Renal cortex interstitium (tissue), 15 donors: ENCODE measurements around the gene USB1. TPM values are rescaled to one million over a fixed set of nuclear protein-coding genes. Genes with fewer than 3 reads are reported as not detected.

Experiments
- DNase-seq, 11 donors: peaks; one replicate each; pipeline ENCODE4 v3.0.0-alpha.2; 2013; ENCODE audit warnings: low read depth in 9 of 11, low spot score in 4 of 11; ENCODE audit errors: extremely low read depth in 1 of 11
- long read RNA-seq, 16 experiments: transcript quantifications; one replicate each; lab custom pipeline, GENCODE V29; 2026
- polyA plus RNA-seq, 3 donors: library from polyadenylated mRNA; unstranded; fragments of 120-200 nt; gene quantifications; one replicate each; pipeline ENCODE4 v1.2.1, GENCODE V29; 2013; ENCODE audit not compliant: insufficient read length in 3 of 3

Gene USB1, protein sequence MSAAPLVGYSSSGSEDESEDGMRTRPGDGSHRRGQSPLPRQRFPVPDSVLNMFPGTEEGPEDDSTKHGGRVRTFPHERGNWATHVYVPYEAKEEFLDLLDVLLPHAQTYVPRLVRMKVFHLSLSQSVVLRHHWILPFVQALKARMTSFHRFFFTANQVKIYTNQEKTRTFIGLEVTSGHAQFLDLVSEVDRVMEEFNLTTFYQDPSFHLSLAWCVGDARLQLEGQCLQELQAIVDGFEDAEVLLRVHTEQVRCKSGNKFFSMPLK
- polyA plus RNA-seq: 10 to 100 TPM; 21.1 to 21.9 (median 21.4) TPM
- long read RNA-seq, donor 1, partial matches to known transcripts: 5 of 12 reads
- long read RNA-seq, donor 1, other reads (novel, unspliced or antisense): 0 of 12 reads
- long read RNA-seq, donor 2, partial matches to known transcripts: 0 of 5 reads
- long read RNA-seq, donor 2, other reads (novel, unspliced or antisense): 0 of 5 reads
- long read RNA-seq, donor 3, transcript USB1-201 (7 exons, 2,282 nt): major isoform, 10 of 12 reads
- long read RNA-seq, donor 3, partial matches to known transcripts: 0 of 12 reads
- long read RNA-seq, donor 3, other reads (novel, unspliced or antisense): 0 of 12 reads
- long read RNA-seq, donor 4, partial matches to known transcripts: 0 of 6 reads
- long read RNA-seq, donor 4, other reads (novel, unspliced or antisense): 0 of 6 reads
- long read RNA-seq, donor 5: 0 reads
- long read RNA-seq, donor 6, partial matches to known transcripts: 0 of 7 reads
- long read RNA-seq, donor 6, other reads (novel, unspliced or antisense): 0 of 7 reads
- long read RNA-seq, donor 7, transcript USB1-201 (7 exons, 2,282 nt): major isoform, 5 of 22 reads
- long read RNA-seq, donor 7, partial matches to known transcripts: 12 of 22 reads
- long read RNA-seq, donor 7, other reads (novel, unspliced or antisense): 0 of 22 reads
- long read RNA-seq, donor 8: 0 reads
- long read RNA-seq, donor 9, transcript USB1-201 (7 exons, 2,282 nt): major isoform, 7 of 7 reads
- long read RNA-seq, donor 9, partial matches to known transcripts: 0 of 7 reads
- long read RNA-seq, donor 9, other reads (novel, unspliced or antisense): 0 of 7 reads
- long read RNA-seq, donor 10, transcript USB1-201 (7 exons, 2,282 nt): major isoform, 7 of 8 reads
- long read RNA-seq, donor 10, partial matches to known transcripts: 0 of 8 reads
- long read RNA-seq, donor 10, other reads (novel, unspliced or antisense): 0 of 8 reads
- long read RNA-seq, donor 11, transcript USB1-201 (7 exons, 2,282 nt): major isoform, 7 of 7 reads
- long read RNA-seq, donor 11, partial matches to known transcripts: 0 of 7 reads
- long read RNA-seq, donor 11, other reads (novel, unspliced or antisense): 0 of 7 reads
- long read RNA-seq, donor 12, partial matches to known transcripts: 0 of 1 reads
- long read RNA-seq, donor 12, other reads (novel, unspliced or antisense): 0 of 1 reads
- long read RNA-seq, donor 13: 0 reads
- long read RNA-seq, donor 14, transcript USB1-201 (7 exons, 2,282 nt): major isoform, 5 of 5 reads
- long read RNA-seq, donor 14, partial matches to known transcripts: 0 of 5 reads
- long read RNA-seq, donor 14, other reads (novel, unspliced or antisense): 0 of 5 reads
- long read RNA-seq, donor 15, partial matches to known transcripts: 0 of 1 reads
- long read RNA-seq, donor 15, other reads (novel, unspliced or antisense): 0 of 1 reads
- long read RNA-seq, donor 16, transcript USB1-201 (7 exons, 2,282 nt): major isoform, 16 of 20 reads
- long read RNA-seq, donor 16, partial matches to known transcripts: 0 of 20 reads
- long read RNA-seq, donor 16, other reads (novel, unspliced or antisense): 0 of 20 reads

DNA sequence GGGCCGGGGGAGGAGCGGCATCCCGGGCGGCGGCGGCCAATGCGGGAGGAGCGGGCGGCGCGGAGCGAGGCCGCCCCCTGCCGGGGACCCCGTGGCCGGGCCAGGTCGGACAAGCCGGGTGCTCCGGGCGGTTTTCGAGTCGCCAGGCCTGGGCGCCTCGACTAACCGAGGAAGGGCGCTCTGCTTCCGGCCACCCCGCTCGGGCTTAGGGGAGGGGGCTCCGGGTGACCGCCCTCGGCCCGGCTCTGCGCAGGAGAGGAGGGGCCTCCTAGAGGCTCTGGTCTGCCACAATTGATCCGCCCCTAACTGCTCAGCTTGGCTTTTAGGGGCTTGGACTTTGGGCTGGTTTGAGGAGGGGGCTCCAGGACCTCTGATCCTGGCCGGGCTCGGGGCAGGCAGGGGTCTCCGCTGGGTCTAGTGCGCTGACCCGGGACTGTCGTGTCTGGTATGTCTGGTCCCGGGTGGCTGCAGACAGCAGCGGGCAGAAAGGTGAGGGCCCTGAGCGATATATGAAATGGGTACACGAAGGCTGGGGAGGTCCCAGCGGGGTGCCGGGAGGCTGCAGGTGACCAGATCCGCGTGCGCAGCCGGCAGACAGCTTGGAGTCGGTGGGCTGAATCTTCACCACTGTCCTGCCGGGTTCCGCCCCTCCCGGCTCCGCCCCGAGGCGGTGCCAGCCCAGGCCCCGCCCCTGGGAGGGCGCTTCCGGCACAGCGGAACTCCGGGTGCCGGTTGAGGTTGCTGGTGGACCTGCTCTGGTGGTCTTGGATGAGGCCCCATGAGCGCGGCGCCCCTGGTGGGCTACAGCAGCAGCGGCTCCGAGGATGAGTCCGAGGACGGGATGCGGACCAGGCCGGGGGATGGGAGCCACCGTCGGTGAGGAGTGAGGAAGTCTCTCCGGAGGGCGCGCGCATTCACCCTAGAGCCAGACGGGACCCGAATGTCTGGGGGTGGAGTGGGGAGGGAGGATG is at the start of gene USB1:
USB1 (plus strand) TSS at position 702 of the 971 bp plus-strand sequence; CDS start at position 779, 77 bp downstream.
- peak in 9 of 11 donors; percentile 72 to 83 (median 79) for DNase-seq

DNA sequence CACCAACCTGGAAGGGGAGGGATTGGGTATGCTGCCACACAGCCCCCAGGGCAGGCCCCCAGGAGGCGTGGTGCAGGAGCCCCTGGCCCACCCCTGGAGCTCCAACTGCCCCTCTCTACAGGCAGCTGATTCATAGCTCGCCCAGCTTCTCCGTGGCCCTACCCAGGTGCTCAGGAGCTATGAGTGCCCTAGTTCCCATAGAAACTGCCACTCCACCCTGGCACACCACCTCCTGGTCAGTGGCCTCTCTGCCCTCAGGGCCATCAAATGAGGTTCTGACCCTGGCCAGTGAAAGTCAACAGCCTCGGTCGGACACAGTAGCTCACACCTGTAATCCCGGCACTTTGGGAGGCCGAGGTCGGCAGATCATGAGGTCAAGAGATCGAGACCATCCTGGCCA is 48.3 kb upstream of the USB1 start:
- DNase-seq: no peak

DNA sequence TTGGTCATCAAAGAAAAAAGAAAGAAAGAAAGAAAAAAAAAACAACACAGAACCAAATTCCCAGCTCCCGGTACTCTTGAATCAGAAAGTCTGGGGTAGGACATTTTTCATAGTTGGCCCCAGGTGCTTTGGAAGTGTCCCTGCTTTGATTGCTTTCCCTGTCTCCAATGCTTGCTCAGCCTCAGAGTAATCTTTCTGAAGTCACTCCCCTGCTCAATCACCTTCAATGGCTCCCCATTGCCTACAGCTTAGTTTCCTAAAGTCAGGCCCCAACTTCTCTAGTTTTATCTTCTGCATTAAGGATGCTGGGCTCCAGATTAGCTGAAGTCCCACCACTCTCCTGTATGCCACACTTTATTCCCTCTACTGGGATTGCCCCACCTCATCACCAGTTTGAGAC is 47.4 kb upstream of the USB1 start:
- no peak for DNase-seq

DNA sequence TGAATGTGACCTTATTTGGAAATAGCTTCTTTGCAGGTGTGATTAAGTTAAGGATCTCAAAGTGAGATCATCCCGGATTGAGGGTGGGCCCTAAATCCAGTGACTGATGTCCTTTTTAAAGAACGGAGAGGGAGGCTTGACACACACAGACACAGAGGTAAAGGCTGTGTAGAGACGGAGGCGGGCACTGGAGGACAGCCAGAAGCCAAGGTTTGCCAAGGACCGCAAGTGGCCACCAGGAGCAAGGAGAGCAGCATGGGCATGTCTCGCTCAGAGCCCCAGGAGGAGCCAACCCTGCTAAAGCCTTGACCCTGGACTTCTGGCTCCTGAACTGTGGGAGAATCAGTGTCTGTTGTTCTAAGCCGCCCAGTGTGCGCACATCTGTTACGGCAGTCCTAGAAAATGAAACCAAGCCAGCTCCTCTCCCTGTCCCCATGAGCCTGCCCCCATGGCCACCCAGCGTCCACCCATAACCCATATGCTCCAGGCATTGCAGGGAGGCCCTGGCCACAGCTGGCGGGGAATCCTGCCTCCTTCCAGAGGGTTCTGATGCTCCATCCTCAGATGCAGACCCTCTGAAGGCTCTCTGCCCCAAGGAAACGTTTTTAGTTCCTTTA is 45.5 kb upstream of the USB1 start:
- no peak for DNase-seq

DNA sequence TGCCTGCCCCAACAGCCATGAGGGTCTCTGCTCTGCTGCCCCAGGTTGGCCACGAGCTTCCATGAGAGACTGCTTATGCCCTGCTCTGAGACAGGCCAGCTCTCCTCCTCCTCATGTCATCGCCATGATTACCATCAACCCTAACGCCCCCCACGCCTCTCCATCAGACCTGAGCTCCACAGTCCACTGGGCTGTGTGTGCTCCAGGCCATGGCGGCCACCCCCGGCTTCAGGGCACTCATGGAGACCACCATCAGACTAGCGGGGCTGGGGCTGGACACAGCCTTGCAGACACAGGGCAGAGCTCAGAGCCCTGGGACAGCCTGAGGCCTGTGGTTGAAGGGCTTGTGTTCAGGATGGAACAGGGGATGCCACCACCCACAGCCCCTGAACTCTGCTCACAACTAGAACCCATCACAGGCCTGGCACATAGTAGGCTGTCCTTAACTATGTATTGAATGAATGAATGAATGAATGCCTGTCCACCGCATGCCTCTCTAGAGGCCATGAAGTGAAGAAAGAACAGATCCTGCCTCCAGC is 44.9 kb upstream of the USB1 start:
- DNase-seq: no peak

DNA sequence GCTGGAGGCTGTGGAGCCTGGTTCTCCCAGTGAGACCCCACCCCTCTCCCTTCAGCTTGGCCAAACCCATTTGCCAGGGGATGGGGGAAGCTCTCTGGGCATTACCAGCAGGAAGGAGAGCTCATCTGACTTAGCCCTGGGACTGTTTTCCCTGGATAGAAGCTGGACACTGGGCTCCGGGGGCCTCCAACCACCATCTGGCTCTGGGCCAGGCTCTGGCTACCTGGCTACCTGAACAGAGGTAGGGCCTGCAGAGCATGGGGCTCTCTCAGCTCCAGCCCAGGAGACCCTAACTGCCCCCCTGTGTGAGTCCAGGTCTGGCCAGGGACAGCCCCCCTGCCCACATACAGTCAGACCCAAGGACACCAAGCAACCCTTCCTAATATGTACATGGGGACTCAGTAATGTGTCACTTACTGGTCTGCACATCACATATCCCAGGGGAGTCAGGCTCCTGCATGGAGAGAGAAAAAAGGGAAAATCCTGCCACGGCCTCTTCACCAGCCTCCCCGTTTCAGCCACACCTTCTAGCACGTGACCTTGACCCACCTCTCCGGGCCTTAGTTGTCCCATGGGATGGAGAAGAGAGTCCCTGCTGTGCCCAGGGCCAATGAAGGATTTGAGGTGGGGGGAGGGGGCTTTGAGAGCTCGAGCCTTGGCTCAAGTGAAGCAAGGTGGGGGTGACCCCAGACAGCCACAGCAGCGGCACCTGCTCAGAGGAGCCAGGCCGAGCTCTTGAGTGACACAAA is 44.1 kb upstream of the USB1 start:
- DNase-seq: no peak

DNA sequence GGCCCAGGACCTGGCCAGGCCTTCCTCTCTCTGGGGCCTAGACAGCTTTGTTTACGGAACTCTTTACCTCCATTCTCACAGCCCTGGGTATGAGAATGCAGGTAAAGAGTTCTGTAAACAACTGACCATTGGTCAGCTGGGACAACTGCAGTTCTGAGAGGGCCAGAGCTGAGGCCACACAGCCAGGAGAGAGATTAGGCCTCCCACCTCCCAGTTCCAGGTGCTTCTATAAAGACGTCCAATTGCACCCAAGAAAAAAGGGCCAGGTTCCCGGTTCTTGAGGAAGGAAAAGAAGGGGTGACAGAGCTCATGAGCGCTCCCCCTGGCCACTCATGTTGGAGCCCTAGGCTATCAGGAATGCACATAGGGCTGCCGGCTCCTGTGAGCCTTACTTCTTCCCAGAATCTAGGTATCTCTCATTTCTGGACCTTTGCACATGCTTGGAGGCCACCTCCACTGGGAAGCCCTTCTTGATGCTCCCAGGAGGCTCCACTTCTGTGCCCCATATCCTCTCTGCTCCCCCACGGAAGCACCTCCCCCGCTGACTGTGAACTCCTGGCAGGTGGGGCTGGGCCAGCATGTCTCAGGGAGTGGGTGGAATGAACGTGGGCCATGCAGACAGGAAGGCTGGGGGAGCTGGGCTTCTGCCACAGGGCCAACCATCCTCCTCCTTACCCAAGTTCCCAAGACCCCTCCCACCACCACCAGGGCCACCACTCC is 43.4 kb upstream of the USB1 start:
- DNase-seq: no peak

DNA sequence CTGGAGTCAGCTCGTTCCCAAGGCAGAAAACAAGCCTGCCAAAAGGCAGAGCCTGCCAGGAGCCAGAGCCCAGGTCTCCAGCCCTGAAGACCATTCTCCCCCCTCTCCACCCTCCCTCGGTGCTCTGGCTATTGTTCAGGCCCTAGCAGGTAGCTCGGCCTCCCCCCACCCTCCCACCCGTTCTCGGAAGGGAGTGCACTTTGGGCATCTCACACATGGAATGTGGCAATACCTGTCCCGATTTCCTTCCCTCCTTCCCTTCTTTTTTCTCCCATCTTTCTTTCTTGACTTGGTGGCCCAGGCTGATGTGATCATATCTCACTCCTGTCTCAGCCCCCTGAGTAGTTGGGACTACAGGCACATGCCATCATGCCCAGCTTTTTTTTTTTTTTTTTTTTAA is 42.7 kb upstream of the USB1 start:
- DNase-seq: no peak

DNA sequence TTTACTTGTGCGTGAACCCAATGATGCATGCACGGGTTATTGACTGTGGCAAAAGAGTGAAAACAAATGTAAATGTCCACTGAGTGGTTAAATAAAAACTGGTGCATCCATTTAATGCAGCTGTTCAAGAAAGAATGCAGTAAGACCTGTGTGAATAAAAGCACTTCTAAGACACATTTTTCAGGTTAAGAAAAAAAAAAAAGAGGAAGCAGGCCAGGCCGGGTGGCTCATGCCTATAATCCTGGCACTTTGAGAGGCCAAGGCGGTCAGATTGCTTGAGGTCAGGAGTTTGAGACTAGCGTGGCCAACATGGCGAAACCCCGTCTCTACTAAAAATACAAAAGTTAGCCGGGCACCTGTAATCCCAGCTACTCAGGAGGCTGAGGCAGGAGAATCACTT is 42.1 kb upstream of the USB1 start:
- DNase-seq: peak in 4 of 11 donors; percentile 1 to 13 (median 11)

DNA sequence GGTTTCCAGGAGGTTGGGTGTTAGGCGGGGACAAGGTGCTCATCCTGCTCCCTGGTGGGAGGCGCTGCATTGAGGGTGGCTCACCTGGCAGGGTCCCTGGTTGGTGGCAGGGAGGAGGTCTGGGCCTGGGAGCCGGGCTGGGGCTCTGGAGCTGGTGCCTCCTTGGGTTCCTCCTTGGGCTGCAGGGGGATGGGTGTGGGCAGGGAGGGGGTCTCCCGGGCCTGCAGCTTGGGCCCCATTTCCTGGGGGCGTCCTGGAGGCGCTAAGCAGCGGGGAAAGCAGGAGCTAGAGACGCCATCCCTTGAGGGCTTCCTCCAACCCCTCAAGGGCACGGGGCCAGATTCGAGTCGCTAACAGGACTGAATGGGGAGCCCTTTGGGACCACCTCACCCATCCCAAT is 41.4 kb upstream of the USB1 start:
- DNase-seq: no peak

DNA sequence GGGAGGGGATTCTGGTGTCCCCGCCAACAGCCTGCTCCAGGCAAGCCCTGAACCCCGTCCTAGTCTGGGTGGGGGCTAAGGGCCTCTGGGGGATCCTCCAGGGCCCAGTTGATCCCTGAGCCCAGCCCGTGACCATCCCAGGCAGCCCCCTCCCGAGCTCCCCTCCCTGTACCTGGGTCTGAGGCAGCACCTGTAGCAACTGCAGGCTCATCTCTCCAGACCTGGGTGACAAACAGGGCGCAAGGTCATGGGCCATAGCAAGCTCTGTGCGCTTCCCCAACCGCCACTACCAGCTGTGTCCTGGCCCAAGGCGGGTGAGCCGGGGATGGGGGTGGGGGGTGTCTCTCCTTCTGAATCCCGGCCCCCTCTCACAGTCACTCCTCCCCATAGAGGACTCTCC is 40.9 kb upstream of the USB1 start:
- DNase-seq: no peak

DNA sequence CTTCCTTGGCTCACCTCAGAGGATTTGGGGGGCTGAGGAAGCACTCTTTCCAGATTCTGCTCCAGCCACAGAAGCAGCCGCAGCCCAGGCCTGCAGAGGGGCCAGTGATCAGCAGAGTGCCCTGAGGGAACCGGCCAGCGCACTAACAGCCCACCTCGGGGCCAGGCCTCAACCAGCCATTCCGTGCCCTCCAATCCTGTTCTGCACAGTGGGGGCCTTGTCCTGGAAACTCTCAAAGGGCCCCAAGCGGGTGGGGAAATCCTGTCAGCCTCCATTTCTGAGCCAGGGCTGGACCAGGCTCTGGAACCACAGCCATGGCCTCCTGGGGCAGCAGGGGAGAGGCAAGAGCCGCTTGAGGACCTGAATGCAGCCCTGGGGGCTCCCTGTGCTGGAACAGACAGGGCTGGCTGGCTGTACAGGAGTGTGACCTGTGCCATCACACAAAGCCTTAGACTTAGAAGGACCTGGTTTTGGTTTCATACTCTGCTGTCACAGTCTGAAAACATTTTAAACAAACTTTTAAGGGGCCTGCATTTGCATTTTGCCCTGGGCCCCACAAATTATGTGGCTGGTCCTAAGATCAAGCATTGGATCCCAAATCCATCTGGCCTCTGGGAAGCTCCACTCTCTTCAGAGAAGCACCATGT is 40.3 kb upstream of the USB1 start:
- DNase-seq: no peak

DNA sequence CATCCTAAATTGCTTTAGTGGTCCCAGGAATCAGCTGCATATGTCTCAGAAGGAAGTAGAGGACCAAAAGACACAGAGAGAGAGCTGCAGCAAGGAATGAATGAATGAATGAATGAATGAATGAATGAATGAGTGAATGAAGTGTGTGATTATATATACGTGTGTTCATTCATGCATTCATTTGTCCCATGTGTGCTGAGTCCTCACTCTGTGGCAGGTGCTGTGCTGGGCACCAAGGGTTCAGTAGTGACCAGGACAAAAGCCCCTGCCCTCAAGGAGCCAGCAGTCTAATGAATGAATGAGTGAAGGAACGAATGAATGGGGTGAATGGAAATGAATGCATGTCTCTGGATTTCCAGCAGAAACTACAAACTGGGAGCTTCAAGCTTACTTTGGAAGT is 39.7 kb upstream of the USB1 start:
- DNase-seq: no peak

DNA sequence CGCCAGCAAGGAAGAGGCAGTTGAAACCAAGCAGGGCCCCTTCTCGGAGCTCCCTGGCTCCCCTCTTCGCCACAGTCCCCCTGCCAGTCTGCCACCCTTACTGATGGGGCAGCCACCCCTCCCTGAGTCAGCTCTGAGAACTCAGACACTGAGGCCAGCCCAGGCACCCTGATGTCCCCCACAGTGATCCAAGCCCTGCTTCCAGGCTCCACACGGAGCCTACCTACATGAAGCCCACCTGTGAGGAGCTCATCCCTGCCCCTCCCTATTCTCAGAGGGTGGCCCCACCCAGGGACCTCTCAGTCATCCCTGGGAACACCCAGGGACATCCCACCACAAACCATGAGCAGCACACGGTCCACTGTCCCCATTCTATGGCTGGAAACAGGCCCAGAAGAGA is 39.2 kb upstream of the USB1 start:
- no peak for DNase-seq

DNA sequence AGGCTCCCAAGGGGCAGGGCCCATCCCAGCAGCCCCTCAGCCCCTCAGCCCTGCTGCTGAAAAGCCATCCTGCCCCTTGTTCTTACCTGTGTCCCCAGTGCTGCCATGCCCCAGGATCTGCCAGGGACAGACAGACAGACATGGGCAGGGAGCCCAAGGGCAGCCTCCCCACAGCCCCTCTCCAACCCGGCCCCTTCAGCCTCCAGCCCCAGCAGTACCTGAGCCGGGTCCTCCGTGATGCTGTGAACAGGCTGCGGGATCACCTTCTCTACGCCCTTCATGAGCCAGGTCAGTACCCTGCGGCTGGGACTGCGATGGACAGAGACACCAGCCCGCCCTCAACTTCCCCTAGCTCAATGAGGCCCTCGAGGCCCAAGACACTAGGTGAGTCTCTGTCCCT is 38.5 kb upstream of the USB1 start:
- no peak for DNase-seq
